CD4-positive, alpha-beta T cell (primary cell): ENCODE measurements around the gene PPCS. TPM values are rescaled to one million over a fixed set of nuclear protein-coding genes. Genes with fewer than 3 reads are reported as not detected.

ENCODE experiments used
- ATAC-seq: fragments of 200-7000 bp; cut with Tn5 transposase; one replicate; pipeline ENCODE4 v1.10.0; 2022; ENCODE audit warnings: mild to moderate bottlenecking; ENCODE audit not compliant: poor library complexity
- CTCF ChIA-PET: fragments of 350-600 bp; sonication (Branson Sonifier 250); formaldehyde crosslinking; loops from one replicate; lab custom pipeline; 2021; ENCODE audit warnings: antibody characterized with exemption, inconsistent platforms; lab: Charles Lee
- POLR2A ChIA-PET: fragments of 350-600 bp; sonication (Branson Sonifier 250); formaldehyde crosslinking; loops from one replicate; lab custom pipeline; 2021; ENCODE audit warnings: antibody characterized with exemption, inconsistent platforms; lab: Charles Lee
- DNase-seq, 14 experiments: peaks; one replicate each; pipeline ENCODE4 v3.0.0-alpha.2; 2013 to 2020; ENCODE audit warnings: mixed read lengths in 2 of 14
- H3K27ac ChIP-seq, 2 donors: one replicate each; pipeline versions ENCODE4 v1.5.1 to v1.7.0; 2013; ENCODE audit warnings: low read length in 2 of 2, low read depth in 1 of 2, mild to moderate bottlenecking in 1 of 2
- H3K27me3 ChIP-seq, 2 experiments: 1 replicate in 1 of 2; 2 replicates in 1 of 2; pipeline versions ENCODE4 v1.6.1 to v1.7.0; 2013; ENCODE audit warnings: low read length in 2 of 2, control low read depth in 1 of 2, mild to moderate bottlenecking in 1 of 2, moderate library complexity in 1 of 2; ENCODE audit not compliant: insufficient read depth in 2 of 2, control insufficient read depth in 1 of 2
- H3K36me3 ChIP-seq: one replicate; pipeline ENCODE4 v1.6.1; 2013; ENCODE audit warnings: low read length, control low read depth; ENCODE audit not compliant: insufficient read depth
- H3K4me1 ChIP-seq: one replicate; pipeline ENCODE4 v1.6.1; 2013; ENCODE audit warnings: low read length, control low read depth; ENCODE audit not compliant: insufficient read depth
- H3K4me3 ChIP-seq: one replicate; pipeline ENCODE4 v1.5.1; 2013; ENCODE audit warnings: mild to moderate bottlenecking, low read length, moderate library complexity
- H3K9me3 ChIP-seq, 2 experiments: 1 replicate in 1 of 2; 2 replicates in 1 of 2; pipeline versions ENCODE4 v1.6.1 to v1.7.0; 2013; ENCODE audit warnings: low read length in 2 of 2, mild to moderate bottlenecking in 2 of 2, control low read depth in 1 of 2, moderate library complexity in 1 of 2; ENCODE audit not compliant: control insufficient read depth in 1 of 2, insufficient read depth in 1 of 2
- H3K27ac Mint-ChIP-seq: one replicate; pipeline ENCODE4 v1.8.0; 2020; ENCODE audit warnings: mixed read lengths
- H3K27me3 Mint-ChIP-seq: one replicate; pipeline ENCODE4 v1.8.0; 2021; ENCODE audit warnings: mixed read lengths
- H3K36me3 Mint-ChIP-seq: one replicate; pipeline ENCODE4 v1.8.0; 2021; ENCODE audit warnings: low read depth, mixed read lengths
- H3K4me1 Mint-ChIP-seq: one replicate; pipeline ENCODE4 v1.8.0; 2021; ENCODE audit warnings: low read depth, mixed read lengths
- H3K4me3 Mint-ChIP-seq: one replicate; pipeline ENCODE4 v1.8.0; 2020; ENCODE audit warnings: mild to moderate bottlenecking, mixed read lengths
- H3K9me3 Mint-ChIP-seq: one replicate; pipeline ENCODE4 v1.8.0; 2020; ENCODE audit warnings: mixed read lengths
- intact Hi-C, 2 experiments: fragments of 100-400 bp; cut with DNase I in 1 of 2; cut with micrococcal nuclease in 1 of 2; formaldehyde crosslinking; loops; one replicate each; pipeline versions ENCODE4 v1.15.1 to v1.9.0; 2023 to 2025; cut with DNase I, micrococcal nuclease
- total RNA-seq, 174 experiments: library from RNA in 2 of 174; stranded (reverse) in 2 of 174; gene quantifications; one replicate each; pipeline ENCODE4 v1.2.3 and lab custom pipeline; 2021 to 2026
- TF ChIP-seq, protein P1 (sequence below): fragments of 200-600 bp; IDR thresholded peaks from one replicate; pipeline ENCODE4 v1.8.0; 2022; ENCODE audit warnings: antibody characterized with exemption, mild to moderate bottlenecking

The PPCS gene
- total RNA-seq, 2 experiments from 2014 or later, result 39.7 to 40.4 TPM

DNA sequence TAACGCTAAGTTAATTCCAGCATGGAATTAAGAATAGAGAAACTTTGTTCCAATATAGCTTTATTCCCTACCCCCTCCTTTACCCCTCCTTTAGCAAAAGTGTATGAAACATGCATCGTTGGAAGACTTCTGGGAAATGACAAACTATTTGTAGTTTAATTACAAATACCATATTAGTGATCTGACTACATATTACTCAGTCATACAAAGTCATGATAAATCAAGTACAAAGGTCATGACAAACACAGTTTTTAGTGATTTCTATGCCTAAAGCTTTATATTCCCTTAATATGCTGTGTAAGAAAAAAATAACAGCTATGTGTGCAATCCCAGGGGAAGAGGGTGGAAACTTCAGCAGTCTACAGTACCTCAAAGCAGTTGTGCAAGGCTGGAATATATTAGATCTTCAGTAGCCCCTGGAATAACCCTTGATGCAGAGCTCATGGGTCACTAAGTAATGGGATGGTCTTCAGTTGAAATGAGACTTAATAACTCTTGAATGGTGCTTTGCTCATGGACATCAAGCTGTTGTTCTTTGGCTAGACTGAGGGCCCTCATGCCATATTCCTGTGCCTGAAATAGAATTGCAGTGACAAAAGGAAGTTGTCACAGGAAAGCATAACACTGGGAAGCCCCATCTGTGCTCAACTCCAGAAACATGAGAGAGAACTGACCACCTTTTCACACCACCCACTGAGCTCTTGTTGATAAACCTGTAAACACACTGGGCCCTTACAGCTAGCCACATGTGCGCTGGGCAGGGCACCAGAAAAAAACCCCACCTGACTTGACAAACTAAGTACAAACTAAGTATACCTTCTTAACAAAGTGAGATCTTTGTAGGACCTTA is 25.8 kb upstream of the PPCS start:
- H3K9me3 Mint-ChIP-seq, result no peaks in the 10 kb centered on the region
- H3K27ac Mint-ChIP-seq, result no peak overlapping the region
- Histone ChIP-seq H3K27me3 (no peaks in the 10 kb centered on the region), H3K4me3 (no peak overlapping the region), H3K4me1 (no peaks in the 10 kb centered on the region), H3K36me3 (no peaks in the 10 kb centered on the region), H3K9me3 (no peaks in the 10 kb centered on the region), H3K27ac (no peak overlapping the region)
- no peaks in the 10 kb centered on the region for H3K36me3 Mint-ChIP-seq
- ChIA-PET CTCF (interaction anchor here (0.7 kb wide), 1 partner anchor 680 kb away, joined by 4 read pairs; no protein-coding TSS in a partner anchor), POLR2A (no interaction called here)
- TF ChIP-seq, protein P1, sequence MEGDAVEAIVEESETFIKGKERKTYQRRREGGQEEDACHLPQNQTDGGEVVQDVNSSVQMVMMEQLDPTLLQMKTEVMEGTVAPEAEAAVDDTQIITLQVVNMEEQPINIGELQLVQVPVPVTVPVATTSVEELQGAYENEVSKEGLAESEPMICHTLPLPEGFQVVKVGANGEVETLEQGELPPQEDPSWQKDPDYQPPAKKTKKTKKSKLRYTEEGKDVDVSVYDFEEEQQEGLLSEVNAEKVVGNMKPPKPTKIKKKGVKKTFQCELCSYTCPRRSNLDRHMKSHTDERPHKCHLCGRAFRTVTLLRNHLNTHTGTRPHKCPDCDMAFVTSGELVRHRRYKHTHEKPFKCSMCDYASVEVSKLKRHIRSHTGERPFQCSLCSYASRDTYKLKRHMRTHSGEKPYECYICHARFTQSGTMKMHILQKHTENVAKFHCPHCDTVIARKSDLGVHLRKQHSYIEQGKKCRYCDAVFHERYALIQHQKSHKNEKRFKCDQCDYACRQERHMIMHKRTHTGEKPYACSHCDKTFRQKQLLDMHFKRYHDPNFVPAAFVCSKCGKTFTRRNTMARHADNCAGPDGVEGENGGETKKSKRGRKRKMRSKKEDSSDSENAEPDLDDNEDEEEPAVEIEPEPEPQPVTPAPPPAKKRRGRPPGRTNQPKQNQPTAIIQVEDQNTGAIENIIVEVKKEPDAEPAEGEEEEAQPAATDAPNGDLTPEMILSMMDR, result no peak
- ATAC-seq (no peak), DNase-seq (no peak)
- intact Hi-C loops, result no loop called here
- no peaks in the 10 kb centered on the region for H3K27me3 Mint-ChIP-seq
- no peak overlapping the region for H3K4me3 Mint-ChIP-seq
- H3K4me1 Mint-ChIP-seq, result no peaks in the 10 kb centered on the region

DNA sequence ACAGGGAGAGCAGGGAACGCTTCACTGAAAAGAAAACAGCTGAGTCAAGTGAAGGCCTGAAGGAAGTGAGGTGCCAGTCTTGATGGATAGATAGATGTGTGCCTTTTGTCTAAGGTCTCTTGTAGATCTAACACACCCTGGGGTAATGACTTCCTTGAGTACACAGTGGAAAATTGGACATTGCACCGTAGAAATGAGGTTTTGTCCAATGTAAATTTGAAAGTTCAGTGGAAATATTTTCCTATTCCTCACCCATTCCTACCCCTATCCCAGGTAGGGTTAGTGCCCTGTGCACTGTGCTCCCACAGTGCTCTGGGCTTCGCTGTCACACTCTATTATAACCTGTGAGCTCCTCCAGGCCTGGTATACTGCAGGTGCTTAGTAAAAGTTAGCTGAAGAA is 24.8 kb upstream of the PPCS start:
- Mint-ChIP-seq H3K36me3 (no peaks in the 10 kb centered on the region), H3K27ac (no peak overlapping the region), H3K9me3 (no peaks in the 10 kb centered on the region), H3K4me3 (no peak overlapping the region), H3K4me1 (no peaks in the 10 kb centered on the region), H3K27me3 (no peaks in the 10 kb centered on the region)
- H3K36me3 ChIP-seq, result no peaks in the 10 kb centered on the region
- CTCF ChIA-PET, result no interaction called here
- TF ChIP-seq, protein P1, result no peak
- no peaks in the 10 kb centered on the region for H3K27me3 ChIP-seq
- POLR2A ChIA-PET, result no interaction called here
- no peaks in the 10 kb centered on the region for H3K4me1 ChIP-seq
- H3K9me3 ChIP-seq, result no peaks in the 10 kb centered on the region
- ATAC-seq (no peak), DNase-seq (no peak)
- no peak overlapping the region for H3K4me3 ChIP-seq
- intact Hi-C loops, result no loop called here
- H3K27ac ChIP-seq, result no peak overlapping the region

DNA sequence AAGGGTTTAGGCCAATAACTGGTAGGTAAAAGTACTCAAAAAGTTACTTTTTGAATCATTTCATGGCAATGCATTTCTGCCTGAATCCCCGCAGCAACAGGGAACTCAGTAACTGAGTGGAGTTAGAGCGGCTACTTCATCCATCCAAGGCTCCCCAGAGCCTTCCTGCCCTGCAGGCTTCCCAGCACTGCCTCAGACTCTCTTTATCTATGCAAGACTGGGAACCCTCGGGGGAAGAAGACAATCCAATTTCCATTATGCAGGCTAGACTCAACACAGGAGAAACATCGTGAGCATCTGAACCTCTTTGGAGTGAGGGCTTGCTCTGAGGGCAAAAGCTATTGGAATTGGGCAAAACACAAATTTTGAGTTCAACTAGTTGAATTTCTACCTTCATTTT is 23.6 kb upstream of the PPCS start:
- Histone ChIP-seq H3K4me3 (no peak overlapping the region), H3K36me3 (no peaks in the 10 kb centered on the region), H3K4me1 (no peaks in the 10 kb centered on the region), H3K27ac (no peak overlapping the region), H3K27me3 (no peaks in the 10 kb centered on the region), H3K9me3 (no peaks in the 10 kb centered on the region)
- Mint-ChIP-seq H3K36me3 (no peaks in the 10 kb centered on the region), H3K9me3 (no peaks in the 10 kb centered on the region), H3K27me3 (no peaks in the 10 kb centered on the region), H3K27ac (no peak overlapping the region), H3K4me3 (no peak overlapping the region), H3K4me1 (no peaks in the 10 kb centered on the region)
- TF ChIP-seq, protein P1, result no peak
- no peak for ATAC-seq
- no peak for DNase-seq
- POLR2A ChIA-PET, result no interaction called here
- intact Hi-C loops, result no loop called here
- CTCF ChIA-PET, result no interaction called here
